GM20000 (cell line): ENCODE results near the gene TMEM184B.

ENCODE experiments used
- DNase-seq: peaks from one replicate; pipeline ENCODE4 v3.0.0; 2012; ENCODE audit warnings: low spot score
- TF ChIP-seq, protein P1 (sequence below): IDR thresholded peaks from 2 replicates; pipeline ENCODE4 v1.5.1; 2012; ENCODE audit warnings: mild to moderate bottlenecking, control low read depth; ENCODE audit errors: extremely low read depth, missing control alignments

Gene TMEM184B

DNA sequence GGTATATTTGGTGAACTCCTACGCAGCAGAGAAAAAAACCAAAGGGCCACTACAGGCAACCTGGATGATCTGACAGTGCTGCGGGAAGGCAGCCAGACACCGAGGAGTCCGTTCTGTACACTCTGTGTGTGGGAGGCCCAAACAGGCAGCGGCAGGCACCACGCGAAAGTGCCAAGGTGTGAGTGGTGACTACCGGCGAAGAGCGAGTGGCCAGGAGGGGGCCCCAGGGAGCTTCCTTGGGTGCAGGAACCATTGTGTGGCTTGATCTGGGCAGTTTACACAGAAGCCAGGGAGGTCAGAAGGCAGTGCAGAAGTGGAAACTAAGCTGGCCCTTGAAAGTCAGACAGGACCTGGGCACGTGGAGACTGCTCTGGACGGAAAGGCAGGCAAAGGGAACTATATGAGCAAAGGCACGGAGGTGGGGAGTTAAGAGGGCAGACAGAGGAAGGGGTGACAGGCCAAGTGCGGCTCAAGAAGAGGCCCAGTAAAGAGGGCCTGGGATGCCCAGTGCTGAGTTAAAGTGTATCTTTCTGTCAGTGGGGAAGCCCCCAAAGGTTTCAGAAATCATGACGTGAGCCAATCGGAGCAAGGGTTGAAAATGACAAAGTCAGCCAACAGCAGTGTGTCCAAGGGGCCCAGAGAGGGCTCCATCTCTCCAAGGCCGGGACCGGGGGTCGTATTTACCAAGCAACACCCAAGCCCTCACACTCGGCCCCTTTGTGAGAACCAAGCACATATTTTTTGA lies 10.6 kb downstream of the TMEM184B start:
- TF ChIP-seq, protein P1, sequence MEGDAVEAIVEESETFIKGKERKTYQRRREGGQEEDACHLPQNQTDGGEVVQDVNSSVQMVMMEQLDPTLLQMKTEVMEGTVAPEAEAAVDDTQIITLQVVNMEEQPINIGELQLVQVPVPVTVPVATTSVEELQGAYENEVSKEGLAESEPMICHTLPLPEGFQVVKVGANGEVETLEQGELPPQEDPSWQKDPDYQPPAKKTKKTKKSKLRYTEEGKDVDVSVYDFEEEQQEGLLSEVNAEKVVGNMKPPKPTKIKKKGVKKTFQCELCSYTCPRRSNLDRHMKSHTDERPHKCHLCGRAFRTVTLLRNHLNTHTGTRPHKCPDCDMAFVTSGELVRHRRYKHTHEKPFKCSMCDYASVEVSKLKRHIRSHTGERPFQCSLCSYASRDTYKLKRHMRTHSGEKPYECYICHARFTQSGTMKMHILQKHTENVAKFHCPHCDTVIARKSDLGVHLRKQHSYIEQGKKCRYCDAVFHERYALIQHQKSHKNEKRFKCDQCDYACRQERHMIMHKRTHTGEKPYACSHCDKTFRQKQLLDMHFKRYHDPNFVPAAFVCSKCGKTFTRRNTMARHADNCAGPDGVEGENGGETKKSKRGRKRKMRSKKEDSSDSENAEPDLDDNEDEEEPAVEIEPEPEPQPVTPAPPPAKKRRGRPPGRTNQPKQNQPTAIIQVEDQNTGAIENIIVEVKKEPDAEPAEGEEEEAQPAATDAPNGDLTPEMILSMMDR = peak; percentile 19
- peak; percentile 71 for DNase-seq

DNA sequence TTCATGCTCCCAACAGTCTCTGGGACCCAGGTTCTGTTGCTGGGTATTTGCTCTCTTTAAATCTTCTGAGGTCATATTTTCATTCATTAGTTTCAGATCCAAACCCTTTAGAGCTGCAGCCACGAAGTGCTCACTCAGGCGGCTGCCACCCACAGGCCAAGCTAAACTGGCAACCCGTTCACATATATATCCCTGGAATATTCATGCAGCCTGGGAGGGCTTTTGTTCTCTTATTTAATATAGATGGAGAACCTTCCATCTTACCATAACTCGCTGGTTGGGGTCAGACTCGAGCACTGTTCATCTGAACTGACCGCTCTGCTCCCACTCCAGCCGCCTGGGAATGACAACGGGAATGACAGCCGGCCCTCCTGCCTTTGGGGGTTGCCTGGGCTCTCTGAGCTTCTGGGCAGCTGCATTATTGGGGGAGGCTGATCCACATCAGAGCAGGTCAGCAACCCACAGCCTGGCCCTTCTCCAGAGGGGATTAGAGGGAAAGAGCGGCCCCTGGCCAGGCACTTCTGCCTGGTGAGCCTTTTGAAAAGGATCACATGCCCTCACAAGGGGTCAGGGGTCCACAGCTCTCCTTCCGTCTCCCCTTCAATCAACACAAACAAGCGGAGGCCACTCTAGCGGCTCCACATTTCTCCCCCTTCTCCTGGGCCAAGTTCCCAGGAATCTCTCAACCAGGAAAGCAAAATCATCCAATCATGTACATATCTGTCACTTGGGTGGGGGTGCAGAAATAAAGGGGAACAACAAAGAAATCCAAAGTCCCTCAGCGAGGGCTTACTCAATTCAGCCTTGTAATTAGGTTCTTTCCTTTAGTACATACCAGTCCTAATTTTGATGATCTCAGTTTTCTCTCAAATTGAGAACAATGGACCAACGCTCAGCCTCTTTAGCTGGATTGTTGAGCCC lies 11.8 kb downstream of the TMEM184B start:
- TF ChIP-seq, protein P1 = peak; percentile 37
- no peak for DNase-seq

DNA sequence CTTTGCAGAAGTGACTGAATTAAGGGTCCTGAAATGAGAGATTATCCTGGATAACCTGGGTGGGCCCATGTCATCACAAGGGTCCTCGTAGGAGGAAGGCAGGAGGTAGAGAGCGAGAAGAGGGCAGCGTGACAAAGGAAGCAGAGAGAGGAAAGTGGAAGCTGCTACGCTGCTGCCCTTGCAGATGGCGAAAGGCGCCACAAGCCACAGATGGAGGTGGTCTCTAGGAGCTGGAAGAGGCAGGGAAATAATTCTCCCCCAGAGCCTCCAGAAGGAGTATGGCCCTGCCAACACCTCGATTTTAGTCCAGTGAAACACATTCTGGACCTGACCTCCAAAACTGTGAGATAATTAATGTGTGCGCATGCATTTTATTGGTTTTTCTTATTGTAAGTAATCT lies 13.4 kb downstream of the TMEM184B start:
- DNase-seq = no peak
- TF ChIP-seq, protein P1 = no peak

DNA sequence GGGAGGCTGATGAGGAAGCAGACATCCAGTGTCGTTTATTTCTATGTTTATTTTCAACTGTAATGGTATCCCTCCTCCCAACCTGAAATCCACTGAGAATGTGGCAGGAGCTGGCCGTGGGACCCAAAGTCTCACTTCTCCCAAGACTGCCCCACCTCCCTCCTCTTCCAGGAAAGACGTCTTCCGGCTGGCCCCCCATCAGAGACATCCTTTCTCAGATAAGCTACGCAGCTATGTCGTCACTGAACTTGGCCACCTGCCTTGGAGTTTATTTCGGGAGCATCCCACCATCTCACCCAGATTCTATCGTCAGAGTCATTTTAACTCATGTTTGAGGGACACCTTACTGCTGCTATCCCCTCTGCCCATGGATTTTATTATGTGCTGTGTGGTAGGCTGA lies 13.9 kb downstream of the TMEM184B start:
- TF ChIP-seq, protein P1 = no peak
- no peak for DNase-seq

DNA sequence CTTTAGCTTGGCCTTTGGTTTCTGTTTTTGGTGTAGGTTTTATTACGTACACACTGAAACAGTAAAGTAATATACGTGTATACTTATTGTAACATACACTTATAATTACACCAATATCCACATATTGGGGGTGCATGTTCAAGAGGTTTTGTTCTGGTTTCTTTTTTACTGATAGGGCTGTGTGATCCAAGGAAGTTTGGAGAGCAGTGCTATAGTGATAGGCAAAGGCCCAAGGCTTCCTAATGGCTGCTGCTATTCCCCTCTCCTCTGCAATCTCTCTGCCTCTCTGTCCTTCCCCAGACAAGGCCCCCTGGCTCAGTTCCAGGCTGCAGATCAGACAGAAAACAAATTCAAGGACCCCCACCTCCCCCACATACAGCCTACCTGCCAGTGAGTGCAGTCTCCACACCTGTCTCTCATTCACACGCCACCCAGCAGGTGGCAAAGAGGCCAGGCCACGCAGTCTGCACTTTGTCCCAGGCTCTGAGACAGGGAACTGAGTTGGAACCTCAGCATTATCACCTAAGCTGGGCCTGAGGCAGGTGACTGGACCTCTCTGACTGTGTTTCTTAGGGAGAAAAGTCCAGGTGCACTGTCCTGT lies 15.1 kb downstream of the TMEM184B start:
- TF ChIP-seq, protein P1 = no peak

DNA sequence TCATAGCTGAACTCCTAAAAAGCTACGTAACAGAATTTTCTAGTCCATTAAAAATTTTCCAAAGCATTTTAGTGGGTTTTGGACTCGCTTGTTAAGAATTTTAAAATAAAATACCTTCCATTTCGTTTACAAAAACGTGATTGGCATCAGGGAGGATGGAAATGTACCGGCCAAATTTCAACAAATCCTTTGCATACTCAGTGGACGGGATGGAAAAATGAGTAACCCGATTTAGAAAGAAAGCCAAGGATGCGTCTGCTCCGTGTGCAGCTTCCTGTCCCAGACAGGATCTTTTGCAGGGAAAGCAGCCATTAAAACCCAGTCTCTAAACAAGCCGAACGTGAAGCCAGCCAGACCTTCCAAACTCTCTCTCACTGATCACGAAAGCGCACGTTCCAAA lies 15.6 kb downstream of the TMEM184B start:
- TF ChIP-seq, protein P1 = no peak
- DNase-seq = no peak

More for the DNA sequence above, 15.1 kb downstream of the TMEM184B start:
- no peak for DNase-seq
